ENCODE results near the gene TMEM45A. TPM values are rescaled to one million over a fixed set of nuclear protein-coding genes. Genes with fewer than 3 reads are reported as not detected.

TMEM45A gene
- total RNA-seq, 2 donors from 2014 or later = 5.8 to 7.8 TPM

DNA sequence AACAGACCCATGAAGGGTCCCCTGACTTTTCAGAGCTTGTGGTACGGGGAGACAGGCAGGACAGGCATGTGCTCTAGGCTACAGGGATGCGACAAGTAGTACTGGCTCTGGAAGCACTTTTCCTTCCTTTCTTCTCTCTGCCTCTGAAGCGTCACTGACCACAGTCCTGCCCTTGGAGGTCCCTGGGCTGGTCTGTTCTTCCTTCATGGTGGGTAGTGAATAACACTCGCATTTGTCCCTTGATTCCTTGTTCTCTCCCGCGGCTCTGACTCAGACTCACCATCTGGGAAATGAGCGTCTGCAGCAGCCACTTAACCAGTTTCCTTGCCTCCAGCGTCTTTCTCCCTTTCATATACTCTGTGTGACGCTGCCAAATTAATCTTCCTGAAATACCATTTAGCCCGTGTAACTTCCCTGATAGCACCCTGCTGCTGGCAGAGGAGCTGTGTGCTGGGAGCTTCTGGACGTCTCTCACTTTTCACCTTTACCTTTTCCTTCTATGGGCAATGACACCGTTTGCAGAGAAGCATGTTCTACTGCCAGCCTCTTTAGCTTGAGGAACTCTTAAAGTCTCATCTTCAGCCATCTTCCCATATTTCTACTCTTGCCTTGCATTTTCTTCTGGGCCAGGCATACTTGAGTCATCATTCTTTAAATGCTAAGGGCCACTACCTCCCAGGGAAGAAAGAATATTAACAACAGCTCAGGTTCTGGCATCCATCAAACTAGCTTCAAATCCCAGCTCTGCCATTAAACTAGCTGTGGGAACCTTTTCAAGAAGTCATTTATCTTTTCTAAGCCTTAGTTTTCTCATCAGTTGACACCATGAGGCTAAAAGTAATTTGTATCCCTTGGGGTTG, 33.6 kb downstream of the TMEM45A start:
- no peak overlapping the region for H3K4me3 Mint-ChIP-seq
- peak overlapping the region; percentile 19 for H3K27ac ChIP-seq (ENCODE audit: low read depth, low read length)
- 66 to 80% methylated on average over 11 to 12 of the region's 12 CpGs for WGBS, 2 experiments (ENCODE audit: insufficient coverage in 1 of 2, insufficient read length in 1 of 2)
- H3K9ac ChIP-seq (ENCODE audit: extremely low read depth, low read length, poor library complexity, severe bottlenecking) = no peak overlapping the region
- H3K9me3 ChIP-seq (ENCODE audit: control insufficient read depth, low read length) = peaks cover 4% of the 10 kb centered on the region
- H3K27me3 Mint-ChIP-seq (ENCODE audit: insufficient read depth) = no peaks in the 10 kb centered on the region
- H3K4me1 ChIP-seq (ENCODE audit: control insufficient read depth, insufficient read depth, low read length) = peaks cover 5% of the 10 kb centered on the region
- no peak overlapping the region for H3K4me3 ChIP-seq (ENCODE audit: low read length)
- no peaks in the 10 kb centered on the region for H3K27me3 ChIP-seq (ENCODE audit: control insufficient read depth, insufficient read depth, low read length, poor library complexity, severe bottlenecking)
- no peak overlapping the region for H3K27ac Mint-ChIP-seq
- DNase-seq = peak; percentile 52
- peaks cover 6% of the 10 kb centered on the region for H3K4me1 Mint-ChIP-seq
- TF ChIP-seq CTCF (conservative IDR thresholded peaks at IDR 0.05) = no peak
- H3K9me3 Mint-ChIP-seq = peaks cover 4% of the 10 kb centered on the region
- no peaks in the 10 kb centered on the region for H3K36me3 Mint-ChIP-seq (ENCODE audit: low read depth)
- no peaks in the 10 kb centered on the region for H3K36me3 ChIP-seq (ENCODE audit: control insufficient read depth, insufficient read depth, low read length)

DNA sequence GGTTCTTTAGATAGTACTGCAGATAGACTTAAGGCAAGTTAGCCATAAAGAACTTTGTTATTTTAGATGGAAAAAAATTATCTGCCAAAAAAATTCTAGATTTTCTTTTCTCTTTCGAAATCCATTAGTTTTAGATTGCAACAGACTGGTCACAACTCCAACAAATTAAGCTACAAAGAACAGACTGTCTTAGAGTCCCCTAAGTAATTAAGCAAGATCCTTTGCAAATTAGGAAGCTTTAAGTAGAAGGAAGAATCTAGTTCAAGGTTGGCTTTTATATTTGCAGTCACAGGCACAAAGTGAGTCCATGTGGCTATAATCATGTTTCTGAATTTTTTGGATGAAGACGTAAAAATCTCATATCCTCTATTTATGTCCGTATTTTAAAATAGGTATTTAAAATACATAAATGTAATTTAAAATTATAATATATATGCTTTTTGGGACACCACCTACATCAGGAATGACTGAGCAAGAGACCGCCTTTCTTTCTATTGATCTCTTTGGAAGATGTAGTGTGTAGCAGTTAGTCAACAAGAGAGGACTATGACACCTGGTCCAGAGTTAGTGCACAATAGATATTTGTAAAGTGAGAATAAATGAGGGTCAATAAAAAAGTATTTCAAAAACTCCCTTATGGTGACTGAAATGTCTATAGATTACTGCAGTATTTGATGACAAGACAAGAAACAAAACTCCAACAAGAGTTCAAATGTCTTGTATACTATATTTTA, 34.4 kb downstream of the TMEM45A start:
- H3K4me1 Mint-ChIP-seq = peaks cover 6% of the 10 kb centered on the region
- Histone ChIP-seq H3K4me1 (ENCODE audit: control insufficient read depth, insufficient read depth, low read length) (peaks cover 5% of the 10 kb centered on the region), H3K9ac (ENCODE audit: extremely low read depth, low read length, poor library complexity, severe bottlenecking) (no peak overlapping the region), H3K27me3 (ENCODE audit: control insufficient read depth, insufficient read depth, low read length, poor library complexity, severe bottlenecking) (no peaks in the 10 kb centered on the region), H3K9me3 (ENCODE audit: control insufficient read depth, low read length) (peaks cover 4% of the 10 kb centered on the region), H3K4me3 (ENCODE audit: low read length) (no peak overlapping the region), H3K27ac (ENCODE audit: low read depth, low read length) (no peak overlapping the region), H3K36me3 (ENCODE audit: control insufficient read depth, insufficient read depth, low read length) (no peaks in the 10 kb centered on the region)
- TF ChIP-seq CTCF (conservative IDR thresholded peaks at IDR 0.05) = no peak
- no peak for DNase-seq
- 99 to 100% methylated on average over 1 to 2 of the region's 4 CpGs for WGBS, 2 experiments (ENCODE audit: insufficient coverage in 1 of 2, insufficient read length in 1 of 2)
- peaks cover 4% of the 10 kb centered on the region for H3K9me3 Mint-ChIP-seq
- no peaks in the 10 kb centered on the region for H3K36me3 Mint-ChIP-seq (ENCODE audit: low read depth)
- no peaks in the 10 kb centered on the region for H3K27me3 Mint-ChIP-seq (ENCODE audit: insufficient read depth)
- H3K27ac Mint-ChIP-seq = no peak overlapping the region
- no peak overlapping the region for H3K4me3 Mint-ChIP-seq

DNA sequence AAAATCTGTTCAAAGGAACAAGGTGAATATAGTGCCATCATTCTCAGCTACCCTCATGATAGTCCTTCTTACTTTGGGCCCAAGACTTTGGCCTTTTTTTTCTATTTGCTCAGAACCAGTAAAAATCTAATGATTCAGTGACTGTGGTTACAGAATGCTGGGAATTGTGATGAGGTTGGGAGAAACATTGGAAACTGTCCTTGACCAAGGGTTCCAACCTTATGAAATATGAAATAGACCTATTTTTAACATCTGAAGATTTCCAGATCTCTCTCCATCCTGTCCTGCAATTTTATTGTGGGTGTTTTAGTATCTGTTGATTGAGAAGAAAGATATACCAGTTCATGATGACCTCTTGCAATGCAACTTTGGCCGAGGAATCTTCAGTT, 34.9 kb downstream of the TMEM45A start:
- Histone ChIP-seq H3K27me3 (ENCODE audit: control insufficient read depth, insufficient read depth, low read length, poor library complexity, severe bottlenecking) (no peaks in the 10 kb centered on the region), H3K4me1 (ENCODE audit: control insufficient read depth, insufficient read depth, low read length) (peaks cover 5% of the 10 kb centered on the region), H3K9ac (ENCODE audit: extremely low read depth, low read length, poor library complexity, severe bottlenecking) (no peak overlapping the region), H3K4me3 (ENCODE audit: low read length) (no peak overlapping the region), H3K27ac (ENCODE audit: low read depth, low read length) (no peak overlapping the region), H3K9me3 (ENCODE audit: control insufficient read depth, low read length) (peaks cover 4% of the 10 kb centered on the region), H3K36me3 (ENCODE audit: control insufficient read depth, insufficient read depth, low read length) (no peaks in the 10 kb centered on the region)
- no peak for TF ChIP-seq CTCF (conservative IDR thresholded peaks at IDR 0.05)
- no peak overlapping the region for H3K4me3 Mint-ChIP-seq
- no peak overlapping the region for H3K27ac Mint-ChIP-seq
- DNase-seq = no peak
- H3K36me3 Mint-ChIP-seq (ENCODE audit: low read depth) = no peaks in the 10 kb centered on the region
- peaks cover under 1% of the 10 kb centered on the region for H3K9me3 Mint-ChIP-seq
- 92 to 100% methylated on average over 1 of the region's 1 CpG for WGBS, 2 experiments (ENCODE audit: insufficient coverage in 1 of 2, insufficient read length in 1 of 2)
- H3K4me1 Mint-ChIP-seq = peaks cover 6% of the 10 kb centered on the region
- no peaks in the 10 kb centered on the region for H3K27me3 Mint-ChIP-seq (ENCODE audit: insufficient read depth)

All from endodermal cell (in vitro differentiated cells).